H1 (cell line): ENCODE measurements around the gene VN1R5. TPM values are rescaled to one million over a fixed set of nuclear protein-coding genes. Genes with fewer than 3 reads are reported as not detected.

ENCODE experiments used
- CTCF ChIA-PET: fragments of 300-600 bp; sonication (Branson Sonifier 250); formaldehyde crosslinking; loops from one replicate; lab custom pipeline; 2021; ENCODE audit not compliant: partially characterized antibody; lab: Charles Lee
- POLR2A ChIA-PET: fragments of 300-600 bp; sonication (Branson Sonifier 250); formaldehyde crosslinking; loops from one replicate; lab custom pipeline; 2021; ENCODE audit warnings: inconsistent platforms; ENCODE audit not compliant: partially characterized antibody; lab: Charles Lee
- DNase-seq, 2 experiments: peaks; one replicate each; pipeline versions ENCODE4 v3.0.0 to v3.0.0-alpha.2; 2010 to 2022; ENCODE audit warnings: low spot score in 2 of 2, low read depth in 1 of 2, mixed read lengths in 1 of 2
- FAIRE-seq: peaks from 2 replicates; lab custom pipeline; 2011; peaks lifted over from hg19 to GRCh38; lab: Jason Lieb, UNC
- H2AFZ ChIP-seq: 2 replicates; pipeline ENCODE4 v1.8.1; 2012; ENCODE audit warnings: low read length, inconsistent platforms
- H2AK5ac ChIP-seq: 2 replicates; pipeline ENCODE4 v1.6.1; 2013; ENCODE audit warnings: low read depth, low read length
- H2BK120ac ChIP-seq: replicated peaks from 2 replicates; pipeline ENCODE3; 2013; ENCODE audit warnings: low read depth, low read length, inconsistent platforms
- H2BK12ac ChIP-seq: 2 replicates; pipeline ENCODE4 v1.6.1; 2013; ENCODE audit warnings: low read depth, low read length
- H2BK15ac ChIP-seq: 2 replicates; pipeline ENCODE4 v1.6.1; 2013; ENCODE audit warnings: low read length
- H2BK20ac ChIP-seq: 2 replicates; pipeline ENCODE4 v1.6.1; 2013; ENCODE audit warnings: low read length
- H2BK5ac ChIP-seq: 2 replicates; pipeline ENCODE4 v1.6.1; 2013; ENCODE audit warnings: low read depth, low read length
- H3K14ac ChIP-seq: 2 replicates; pipeline ENCODE4 v1.6.1; 2013; ENCODE audit warnings: inconsistent platforms; ENCODE audit not compliant: insufficient read length
- H3K18ac ChIP-seq: 2 replicates; pipeline ENCODE4 v1.6.1; 2013; ENCODE audit warnings: low read length; ENCODE audit errors: extremely low read depth
- H3K23ac ChIP-seq: 2 replicates; pipeline ENCODE4 v1.6.1; 2013; ENCODE audit warnings: inconsistent platforms; ENCODE audit not compliant: insufficient read length
- H3K23me2 ChIP-seq: 2 replicates; pipeline ENCODE4 v1.6.1; 2013; ENCODE audit warnings: low read depth, low read length
- H3K27ac ChIP-seq: 2 replicates; pipeline ENCODE4 v1.6.1; 2011; ENCODE audit warnings: low read depth, low read length, inconsistent platforms
- H3K27me3 ChIP-seq, 4 experiments: replicated peaks in 1 of 4; 1 replicate in 1 of 4; 2 replicates in 3 of 4; pipeline versions ENCODE4 v1.6.1 to v1.8.1; 2011 to 2013; ENCODE audit warnings: low read length in 3 of 4, mild to moderate bottlenecking in 3 of 4, inconsistent platforms in 2 of 4, mixed read lengths in 2 of 4, moderate library complexity in 1 of 4; ENCODE audit not compliant: control insufficient read depth in 3 of 4, insufficient read depth in 3 of 4; ENCODE audit errors: extremely low read depth in 1 of 4
- H3K36me3 ChIP-seq, 4 experiments: 2 replicates each; pipeline versions ENCODE4 v1.6.1 to v1.8.1; 2011 to 2013; ENCODE audit warnings: mild to moderate bottlenecking in 4 of 4, low read length in 3 of 4, moderate library complexity in 2 of 4, control low read depth in 1 of 4, inconsistent platforms in 1 of 4; ENCODE audit not compliant: insufficient read depth in 4 of 4, control insufficient read depth in 2 of 4
- H3K4ac ChIP-seq: replicated peaks from 2 replicates; pipeline ENCODE3; 2013; ENCODE audit warnings: low read length, low read depth, mixed read lengths, inconsistent platforms; ENCODE audit not compliant: insufficient read length
- H3K4me1 ChIP-seq, 4 experiments: replicated peaks in 1 of 4; 1 replicate in 1 of 4; 2 replicates in 3 of 4; pipeline versions ENCODE4 v1.6.1 to v1.8.1; 2011 to 2013; ENCODE audit warnings: low read length in 3 of 4, inconsistent platforms in 2 of 4, mixed read lengths in 1 of 4; ENCODE audit not compliant: insufficient read depth in 4 of 4, control insufficient read depth in 3 of 4
- H3K4me2 ChIP-seq, 2 experiments: 2 replicates each; pipeline versions ENCODE4 v1.6.1 to v1.8.1; 2011 to 2013; ENCODE audit warnings: low read depth in 2 of 2, low read length in 2 of 2, control low read depth in 1 of 2, inconsistent platforms in 1 of 2, mild to moderate bottlenecking in 1 of 2; ENCODE audit not compliant: insufficient read depth in 1 of 2
- H3K4me3 ChIP-seq, 4 experiments: fragments of 200-600, 300-600 bp in 1 of 4; sonication (generic), shearing (Covaris generic), sonication (Bioruptor Twin) in 1 of 4; 2 replicates each; pipeline versions ENCODE4 v1.5.1 to v1.8.1; 2011 to 2016; ENCODE audit warnings: low read length in 4 of 4, low read depth in 3 of 4, control low read depth in 2 of 4, inconsistent platforms in 2 of 4, mild to moderate bottlenecking in 2 of 4, mixed read lengths in 1 of 4, moderate library complexity in 1 of 4; ENCODE audit not compliant: insufficient read depth in 2 of 4; ENCODE audit errors: extremely low read depth in 1 of 4
- H3K56ac ChIP-seq: replicated peaks from 2 replicates; pipeline ENCODE3; 2013; ENCODE audit warnings: low read depth, mild to moderate bottlenecking, mixed read lengths, low read length, inconsistent platforms; ENCODE audit not compliant: insufficient read length
- H3K79me1 ChIP-seq: 2 replicates; pipeline ENCODE4 v1.6.1; 2013; ENCODE audit warnings: low read depth, low read length, control low read depth
- H3K79me2 ChIP-seq, 2 experiments: 2 replicates each; pipeline versions ENCODE4 v1.6.1 to v1.8.1; 2012 to 2013; ENCODE audit warnings: low read length in 2 of 2, mild to moderate bottlenecking in 2 of 2, inconsistent platforms in 1 of 2; ENCODE audit not compliant: insufficient read depth in 2 of 2, control insufficient read depth in 1 of 2
- H3K9ac ChIP-seq, 4 experiments: replicated peaks in 1 of 4; 1 replicate in 1 of 4; 2 replicates in 3 of 4; pipeline versions ENCODE4 v1.6.1 to v1.8.1; 2011 to 2013; ENCODE audit warnings: low read depth in 3 of 4, low read length in 3 of 4, control low read depth in 2 of 4, mild to moderate bottlenecking in 2 of 4, moderate library complexity in 2 of 4, inconsistent platforms in 1 of 4; ENCODE audit errors: extremely low read depth in 1 of 4
- H3K9me3 ChIP-seq, 2 experiments: 2 replicates each; pipeline versions ENCODE4 v1.6.1 to v1.8.1; 2012 to 2013; ENCODE audit warnings: mild to moderate bottlenecking in 2 of 2, moderate library complexity in 2 of 2, control low read depth in 1 of 2, inconsistent platforms in 1 of 2, low read depth in 1 of 2, low read length in 1 of 2, mixed read lengths in 1 of 2; ENCODE audit not compliant: insufficient read depth in 2 of 2
- H4K20me1 ChIP-seq, 2 experiments: replicated peaks in 1 of 2; 2 replicates each; pipeline versions ENCODE3 to v1.8.1; 2011 to 2013; ENCODE audit warnings: inconsistent platforms in 2 of 2, low read length in 2 of 2, mild to moderate bottlenecking in 1 of 2; ENCODE audit not compliant: insufficient read depth in 2 of 2, control insufficient read depth in 1 of 2
- H4K5ac ChIP-seq: 2 replicates; pipeline ENCODE4 v1.6.1; 2013; ENCODE audit warnings: low read length, low read depth, mixed read lengths, inconsistent platforms; ENCODE audit not compliant: insufficient read length
- H4K8ac ChIP-seq: 2 replicates; pipeline ENCODE4 v1.8.0; 2013; ENCODE audit warnings: mild to moderate bottlenecking, moderate library complexity, low read length, inconsistent platforms; ENCODE audit not compliant: insufficient read depth; ENCODE audit errors: extremely low read depth
- H4K91ac ChIP-seq: replicated peaks from 2 replicates; pipeline ENCODE3; 2013; ENCODE audit warnings: low read length, mixed read lengths, inconsistent platforms; ENCODE audit not compliant: insufficient read length
- CBX5 ChIP-seq: fragments of 300-800, 300-1000 bp; sonication (generic); IDR thresholded peaks from 2 replicates; pipeline ENCODE4 v1.7.1; 2016; ENCODE audit warnings: antibody characterized with exemption, low read length, low read depth
- CBX8 ChIP-seq: fragments of 300-800, 300-1000 bp; sonication (generic); IDR thresholded peaks from 2 replicates; pipeline ENCODE4 v1.7.1; 2016; ENCODE audit warnings: low read depth, low read length, borderline replicate concordance
- GTF2F1 ChIP-seq: IDR thresholded peaks from 2 replicates; pipeline ENCODE4 v1.6.1; 2012; ENCODE audit warnings: low read depth, low read length, improper control_type of control experiment, borderline replicate concordance
- KDM1A ChIP-seq: fragments of 200-600, 300-600 bp; sonication (generic); IDR thresholded peaks from 2 replicates; pipeline ENCODE4 v1.7.1; 2016; ENCODE audit warnings: mild to moderate bottlenecking, low read length, borderline replicate concordance
- KDM4A ChIP-seq: IDR thresholded peaks from one replicate; pipeline ENCODE4 v1.7.1; 2012; ENCODE audit warnings: low read depth, mild to moderate bottlenecking, moderate library complexity, low read length, inconsistent platforms; ENCODE audit not compliant: severe bottlenecking
- NANOG ChIP-seq: IDR thresholded peaks from 2 replicates; pipeline ENCODE4 v1.6.1; 2011; ENCODE audit warnings: low read length, low read depth, mild to moderate bottlenecking, inconsistent platforms; ENCODE audit not compliant: insufficient read depth, poor library complexity, severe bottlenecking
- RAD21 ChIP-seq, 2 experiments: IDR thresholded peaks in 1 of 2; conservative IDR thresholded peaks in 1 of 2; 2 replicates each; pipeline ENCODE4 v1.6.1; 2011; ENCODE audit warnings: low read depth in 2 of 2, low read length in 2 of 2, improper control_type of control experiment in 1 of 2, inconsistent platforms in 1 of 2, mild to moderate bottlenecking in 1 of 2, moderate library complexity in 1 of 2
- RBBP5 ChIP-seq: IDR thresholded peaks from 2 replicates; pipeline ENCODE4 v1.7.1; 2012; ENCODE audit warnings: low read depth, mild to moderate bottlenecking, inconsistent platforms, low read length, moderate library complexity, borderline replicate concordance
- TBP ChIP-seq: IDR thresholded peaks from 2 replicates; pipeline ENCODE4 v1.6.1; 2011; ENCODE audit warnings: low read depth, low read length, improper control_type of control experiment
- USF2 ChIP-seq: IDR thresholded peaks from 2 replicates; pipeline ENCODE4 v1.6.1; 2011; ENCODE audit warnings: low read length, improper control_type of control experiment
- WGBS, 2 experiments: shearing (Covaris generic) in 1 of 2; methylation state at CpG; one replicate each; pipeline versions ENCODE4 v1.1.6 to v1.1.7; 2013 to 2015; ENCODE audit warnings: low lambda C conversion rate in 2 of 2, mixed read lengths in 2 of 2, inconsistent platforms in 1 of 2, low coverage in 1 of 2, missing lambda C conversion rate in 1 of 2; ENCODE audit not compliant: insufficient replicate concordance in 2 of 2, insufficient coverage in 1 of 2, insufficient read length in 1 of 2; ENCODE audit errors: extremely low coverage in 1 of 2, missing lambda C conversion rate in 1 of 2; 5-methylcytosine and 5-hydroxymethylcytosine counted together
- polyA plus RNA-seq, 7 experiments: library from polyadenylated mRNA; depleted of rRNA in 3 of 7; stranded (reverse) in 5 of 7; unstranded in 2 of 7; fragments of >200 nt in 5 of 7; fragments of 200-250 nt in 2 of 7; gene quantifications; 1 replicate in 5 of 7; 2 replicates in 1 of 7; 4 replicates in 1 of 7; pipeline versions ENCODE4 v1.2.1 to v1.2.3, GENCODE V29; 2011 to 2013; ENCODE audit warnings: missing spikeins in 2 of 7, mixed read lengths in 2 of 7
- total RNA-seq: library from RNA; stranded (reverse); fragmentation: NEBNext Ultra II Directional; extraction: Animal tissue kit (Norgen Biotek cat#: 25700); gene quantifications from 2 replicates; pipeline ENCODE4 v1.2.1, GENCODE V29; 2021

The VN1R5 gene
- total and polyA plus RNA-seq, 2 of the 8 experiments (the other 6 are each of a cell fraction or from before 2014, with no cell fraction given): not detected

DNA sequence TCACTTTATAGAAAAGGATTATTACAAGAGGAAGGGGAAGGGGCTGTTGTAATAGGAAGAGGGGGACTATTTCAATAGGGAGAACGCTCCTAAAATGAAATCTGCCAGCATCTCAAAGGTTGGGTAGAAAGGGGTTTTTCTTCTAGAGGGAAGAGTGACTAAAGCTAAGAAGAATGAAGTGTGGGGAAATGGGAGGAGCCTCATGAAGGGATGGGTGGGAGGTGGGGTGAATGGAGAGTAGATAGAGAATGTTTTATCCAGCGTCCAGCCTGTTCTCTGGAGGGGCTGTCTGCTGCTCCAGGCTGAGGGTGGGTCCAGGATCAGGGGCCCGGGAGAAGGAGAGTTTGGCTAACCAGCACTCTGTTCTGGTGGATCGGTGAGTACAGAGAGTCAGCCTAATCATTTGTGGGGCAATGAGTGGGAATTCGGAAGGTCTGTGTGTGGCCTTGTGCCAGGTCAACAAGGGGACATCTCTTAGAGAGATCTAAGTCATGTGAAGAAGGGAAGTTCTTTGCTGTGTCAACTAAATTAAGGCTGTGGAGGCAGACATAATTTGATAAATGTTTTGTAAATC is 25.2 kb downstream of the VN1R5 start:
- Histone ChIP-seq H3K23me2 (no peaks in the 10 kb centered on the region; the same call in 1 of the 2 replicates), H3K9ac (no peak overlapping the region), H4K20me1 (no peaks in the 10 kb centered on the region), H2BK15ac (no peak overlapping the region), H3K4ac (no peak overlapping the region), H3K27me3 (no peaks in the 10 kb centered on the region), H2AFZ (no peak overlapping the region), H3K36me3 (no peaks in the 10 kb centered on the region), H3K56ac (no peak overlapping the region), H3K79me1 (no peaks in the 10 kb centered on the region), H3K4me3 (no peak overlapping the region), H3K27ac (no peak overlapping the region), H4K5ac (no peak overlapping the region), H3K14ac (no peak overlapping the region), H3K23ac (no peak overlapping the region), H4K91ac (no peak overlapping the region), H3K18ac (peak overlapping the region; percentile 60), H2BK12ac (peak overlapping the region; percentile 90; the same call in 1 of the 2 replicates), H3K79me2 (no peaks in the 10 kb centered on the region), H2BK20ac (no peak overlapping the region), H3K9me3 (no peaks in the 10 kb centered on the region; a peak in 1 of 4 replicates), H2BK5ac (peak overlapping the region; percentile 78; the same call in 1 of the 2 replicates), H2BK120ac (no peak overlapping the region), H3K4me1 (peaks cover 0 to 3% (median 1%) of the 10 kb centered on the region in 4 experiments; a peak in 3 of 7 replicates), H3K4me2 (no peak overlapping the region), H4K8ac (no peak overlapping the region), H2AK5ac (no peak overlapping the region)
- FAIRE-seq (no peak), DNase-seq (no peak)
- 85% methylated on average over 5 of the region's 5 CpGs; no CpG with 5 or more reads in 1 of the 2 experiments for WGBS, 2 experiments
- ChIA-PET CTCF (no interaction called here), POLR2A (no interaction called here)
- TF ChIP-seq RBBP5: no peak
- no peak for TF ChIP-seq USF2
- TF ChIP-seq RAD21 (IDR thresholded peaks at IDR 0.05 in 1 of 2, conservative IDR thresholded peaks at IDR 0.05 in 1 of 2; ENCODE audit: low read depth in 2 of 2, low read length in 2 of 2): no peak
- TF ChIP-seq TBP: no peak
- TF ChIP-seq CBX5: no peak
- no peak for TF ChIP-seq KDM4A
- no peak for TF ChIP-seq NANOG
- TF ChIP-seq GTF2F1: no peak
- TF ChIP-seq CBX8: no peak
- no peak for TF ChIP-seq KDM1A
